T-cell (primary cell): ENCODE data around the gene TSSK6. TPM values are rescaled to one million over a fixed set of nuclear protein-coding genes. Genes with fewer than 3 reads are reported as not detected.

Experiments used
- ATAC-seq, 4 experiments: fragments of 200-7000 bp in 3 of 4; fragments of 150-1000 bp in 1 of 4; cut with Tn5 transposase; replicated peaks in 1 of 4; 1 replicate in 3 of 4; 2 replicates in 1 of 4; pipeline ENCODE4 v1.10.0; 2021; ENCODE audit warnings: moderate library complexity in 3 of 4, mild to moderate bottlenecking in 2 of 4, moderate number of reproducible peaks in 1 of 4
- CTCF ChIA-PET, 2 donors: fragments of 300-600 bp; sonication (Branson Sonifier 250); formaldehyde crosslinking; loops; one replicate each; lab custom pipeline; 2022; ENCODE audit warnings: antibody characterized with exemption in 2 of 2; lab: Charles Lee
- POLR2A ChIA-PET, 2 donors: fragments of 300-600 bp; sonication (Branson Sonifier 250); formaldehyde crosslinking; loops; one replicate each; lab custom pipeline; 2022; ENCODE audit warnings: antibody characterized with exemption in 2 of 2; lab: Charles Lee
- DNase-seq, 35 experiments: peaks; one replicate each; pipeline versions ENCODE4 v3.0.0 to v3.0.0-alpha.2; 2013 to 2023
- H3K27ac ChIP-seq: one replicate; pipeline ENCODE4 v1.5.1; 2013; ENCODE audit warnings: low read length
- H3K27me3 ChIP-seq, 2 experiments: replicated peaks in 1 of 2; 1 replicate in 1 of 2; 2 replicates in 1 of 2; pipeline versions ENCODE4 v1.6.1 to v1.7.0; 2013; ENCODE audit warnings: low read length in 1 of 2, mixed read lengths in 1 of 2; ENCODE audit not compliant: control insufficient read depth in 2 of 2, insufficient read depth in 2 of 2; ENCODE audit errors: extremely low read depth in 1 of 2
- H3K36me3 ChIP-seq, 2 donors: 1 replicate in 1 of 2; 2 replicates in 1 of 2; pipeline versions ENCODE4 v1.6.1 to v1.7.0; 2013; ENCODE audit warnings: low read length in 1 of 2; ENCODE audit not compliant: control insufficient read depth in 2 of 2, insufficient read depth in 1 of 2; ENCODE audit errors: extremely low read depth in 1 of 2
- H3K4me1 ChIP-seq, 2 experiments: 1 replicate in 1 of 2; 2 replicates in 1 of 2; pipeline versions ENCODE4 v1.6.1 to v1.7.0; 2013; ENCODE audit warnings: low read length in 2 of 2, mixed read lengths in 1 of 2; ENCODE audit not compliant: insufficient read depth in 2 of 2, control insufficient read depth in 1 of 2; ENCODE audit errors: extremely low read depth in 1 of 2
- H3K4me3 ChIP-seq, 2 donors: 1 replicate in 1 of 2; 2 replicates in 1 of 2; pipeline versions ENCODE4 v1.5.1 to v1.7.0; 2013; ENCODE audit warnings: mild to moderate bottlenecking in 2 of 2, low read length in 1 of 2, moderate library complexity in 1 of 2; ENCODE audit not compliant: control insufficient read depth in 1 of 2; ENCODE audit errors: extremely low read depth in 1 of 2
- H3K9me3 ChIP-seq: 2 replicates; pipeline ENCODE4 v1.7.0; 2013
- H3K27ac Mint-ChIP-seq, 2 donors: one replicate each; pipeline ENCODE4 v1.8.0; 2020 to 2021; ENCODE audit warnings: mild to moderate bottlenecking in 2 of 2, mixed read lengths in 2 of 2
- H3K27me3 Mint-ChIP-seq, 2 donors: one replicate each; pipeline ENCODE4 v1.8.0; 2021 to 2022; ENCODE audit warnings: mixed read lengths in 2 of 2
- H3K36me3 Mint-ChIP-seq: one replicate; pipeline ENCODE4 v1.8.0; 2021; ENCODE audit warnings: mixed read lengths
- H3K4me1 Mint-ChIP-seq, 3 donors: one replicate each; pipeline ENCODE4 v1.8.0; 2020 to 2022; ENCODE audit warnings: mixed read lengths in 3 of 3, mild to moderate bottlenecking in 1 of 3
- H3K4me3 Mint-ChIP-seq, 3 donors: one replicate each; pipeline ENCODE4 v1.8.0; 2020 to 2022; ENCODE audit warnings: mild to moderate bottlenecking in 3 of 3, mixed read lengths in 3 of 3, moderate library complexity in 3 of 3
- H3K9me3 Mint-ChIP-seq, 3 donors: one replicate each; pipeline ENCODE4 v1.8.0; 2020 to 2022; ENCODE audit warnings: mixed read lengths in 3 of 3
- WGBS: methylation state at CpG from one replicate; pipeline ENCODE4 v1.1.5; 2013; ENCODE audit warnings: missing lambda C conversion rate; ENCODE audit not compliant: insufficient coverage; 5-methylcytosine and 5-hydroxymethylcytosine counted together
- total RNA-seq, 35 experiments: library from RNA in 6 of 35; stranded (reverse) in 6 of 35; fragments of 120-200 nt in 1 of 35; gene quantifications; one replicate each; pipeline versions ENCODE4 v1.2.1 to v1.2.4 and lab custom pipeline; 2013 to 2026

TSSK6 gene
- total RNA-seq, 5 donors from 2014 or later (not counting 1 experiment from before 2014, with no cell fraction given): 3.9 to 13.0 (median 11.0) TPM

- peaks cover 7 to 29% of the 10 kb centered on the region in 2 experiments for H3K4me1 ChIP-seq
- peak overlapping the region in 1 of 3 donors; percentile 42 for H3K4me3 Mint-ChIP-seq
- H3K27ac ChIP-seq: no peak overlapping the region
- 96% methylated on average over 15 of the region's 16 CpGs for WGBS
- H3K36me3 ChIP-seq: peaks cover 3 to 9% of the 10 kb centered on the region in 2 donors
- H3K9me3 Mint-ChIP-seq: no peaks in the 10 kb centered on the region
- no peaks in the 10 kb centered on the region for H3K27me3 ChIP-seq
- H3K36me3 Mint-ChIP-seq: peaks cover 19% of the 10 kb centered on the region
- ChIA-PET CTCF (no interaction called here), POLR2A (no interaction called here)
- ATAC-seq (no peak), DNase-seq (no peak)
- H3K9me3 ChIP-seq: no peaks in the 10 kb centered on the region
- no peak overlapping the region for H3K4me3 ChIP-seq
- H3K27ac Mint-ChIP-seq: no peak overlapping the region
- peaks cover 25 to 27% (median 26%) of the 10 kb centered on the region in 3 donors for H3K4me1 Mint-ChIP-seq
- no peaks in the 10 kb centered on the region for H3K27me3 Mint-ChIP-seq
Observed at GRCh38 chr19:19558636-19559035, 43.3 kb upstream of the TSSK6 start.

DNA sequence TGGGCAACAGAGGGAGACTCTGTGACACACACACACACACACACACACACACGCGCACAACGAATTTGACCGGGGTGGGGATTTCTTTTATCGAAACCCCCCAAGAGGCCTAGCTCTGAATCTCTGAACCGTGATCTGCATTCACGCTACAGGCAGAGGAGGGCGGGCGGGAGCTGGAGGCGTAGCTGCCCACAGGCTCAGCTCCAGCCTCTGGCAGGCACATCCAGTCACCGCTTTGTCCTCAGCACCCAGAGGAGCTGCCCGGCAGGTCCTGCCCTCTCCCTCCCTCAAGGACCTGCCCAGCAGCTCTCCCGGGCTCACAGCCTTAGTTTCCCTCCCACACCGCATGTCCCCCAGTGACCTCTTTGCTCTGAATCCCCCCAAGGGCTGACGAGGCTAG, 42.7 kb upstream of the TSSK6 start:
- H3K27me3 Mint-ChIP-seq: no peaks in the 10 kb centered on the region

GRCh38 chr19:19554074-19555023, 39.0 kb upstream of the TSSK6 start:
- POLR2A ChIA-PET: no interaction called here
- Histone ChIP-seq H3K36me3 (no peaks in the 10 kb centered on the region), H3K4me3 (no peak overlapping the region), H3K9me3 (no peaks in the 10 kb centered on the region), H3K27me3 (peaks cover 0 to 12% of the 10 kb centered on the region in 2 experiments), H3K4me1 (peaks cover 2 to 11% of the 10 kb centered on the region in 2 experiments), H3K27ac (no peak overlapping the region)
- ATAC-seq (peak; percentile 53 to 68 (median 57)), DNase-seq (peak in 23 of 35 experiments; percentile 22 to 70 (median 39))
- Mint-ChIP-seq H3K27me3 (no peaks in the 10 kb centered on the region), H3K4me3 (no peak overlapping the region), H3K36me3 (peaks cover 8% of the 10 kb centered on the region), H3K4me1 (peaks cover 9 to 11% (median 10%) of the 10 kb centered on the region in 3 donors), H3K9me3 (no peaks in the 10 kb centered on the region), H3K27ac (no peak overlapping the region)
- CTCF ChIA-PET: interaction anchor here (0.5 to 1.2 kb wide), 8 partner anchors 12 to 400 kb away, joined by 3 to 6 read pairs (median 4); no protein-coding TSS in a partner anchor
- WGBS: 78% methylated on average over 23 of the region's 34 CpGs

More for the DNA sequence above, 42.7 kb upstream of the TSSK6 start:
- H3K36me3 ChIP-seq: peaks cover 0 to 9% of the 10 kb centered on the region in 2 donors
- ChIA-PET POLR2A (no interaction called here), CTCF (no interaction called here)
- Mint-ChIP-seq H3K4me3 (no peak overlapping the region), H3K4me1 (peaks cover 23 to 27% (median 25%) of the 10 kb centered on the region in 3 donors), H3K36me3 (peaks cover 19% of the 10 kb centered on the region), H3K27ac (no peak overlapping the region), H3K9me3 (no peaks in the 10 kb centered on the region)
- H3K27ac ChIP-seq: no peak overlapping the region
- WGBS: 87% methylated on average over 15 of the region's 15 CpGs
- no peak overlapping the region for H3K4me3 ChIP-seq
- H3K9me3 ChIP-seq: no peaks in the 10 kb centered on the region
- no peak for ATAC-seq
- DNase-seq: no peak
- peaks cover 7 to 24% of the 10 kb centered on the region in 2 experiments for H3K4me1 ChIP-seq
- H3K27me3 ChIP-seq: no peaks in the 10 kb centered on the region

DNA sequence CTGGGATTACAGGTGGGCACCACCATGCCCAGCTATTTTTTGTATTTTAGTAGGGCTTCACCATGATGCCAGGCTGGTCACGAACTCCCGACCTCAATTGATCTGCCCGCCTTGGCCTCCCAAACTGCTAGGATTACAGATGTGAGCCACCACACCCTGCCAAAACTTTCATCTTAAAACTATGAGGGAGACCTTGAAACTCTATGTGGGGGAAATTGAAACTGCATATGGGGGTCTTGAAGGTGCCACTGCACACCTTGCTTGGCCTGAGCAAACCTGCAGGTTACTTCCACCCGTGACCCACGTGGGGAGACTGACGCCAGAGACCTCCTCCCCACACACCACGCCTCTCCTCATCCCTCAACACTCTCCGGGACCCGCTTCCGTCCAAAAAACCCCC, 38.3 kb upstream of the TSSK6 start:
- ChIA-PET CTCF (interaction anchor here (0.6 to 1.2 kb wide), 7 partner anchors 13 to 400 kb away, joined by 3 to 6 read pairs (median 4); no protein-coding TSS in a partner anchor), POLR2A (no interaction called here)
- Histone ChIP-seq H3K36me3 (no peaks in the 10 kb centered on the region), H3K4me3 (no peak overlapping the region), H3K27ac (no peak overlapping the region), H3K4me1 (peaks cover 0 to 10% of the 10 kb centered on the region in 2 experiments), H3K27me3 (peaks cover 0 to 17% of the 10 kb centered on the region in 2 experiments), H3K9me3 (no peaks in the 10 kb centered on the region)
- no peak for DNase-seq
- Mint-ChIP-seq H3K27ac (no peak overlapping the region), H3K36me3 (peaks cover 2% of the 10 kb centered on the region), H3K27me3 (no peaks in the 10 kb centered on the region), H3K9me3 (no peaks in the 10 kb centered on the region), H3K4me1 (peaks cover 3 to 5% (median 3%) of the 10 kb centered on the region in 3 donors), H3K4me3 (no peak overlapping the region)
- 88% methylated on average over 7 of the region's 10 CpGs for WGBS
- ATAC-seq: no peak

DNA sequence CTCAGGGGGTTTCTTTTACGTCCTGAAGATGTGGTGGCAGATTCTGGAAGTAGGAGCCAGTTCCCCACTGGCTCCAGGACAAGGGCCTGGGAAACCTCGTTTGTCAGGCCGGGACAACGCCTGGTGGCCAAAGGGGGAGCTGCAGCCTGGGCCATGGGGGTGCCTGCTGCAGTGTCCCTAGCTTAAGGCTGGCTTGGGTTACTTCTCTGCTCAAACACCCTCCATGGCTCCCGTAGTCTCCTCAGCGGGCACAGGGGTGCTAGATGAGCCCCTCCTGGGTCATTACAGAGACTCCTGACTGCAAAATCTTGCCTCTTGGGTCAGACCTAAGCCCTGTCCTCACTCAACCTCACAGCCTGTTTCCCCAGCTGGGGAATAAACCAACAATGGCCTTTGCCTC, 37.5 kb upstream of the TSSK6 start:
- Histone ChIP-seq H3K27me3 (peaks cover 0 to 25% of the 10 kb centered on the region in 2 experiments), H3K27ac (no peak overlapping the region), H3K4me3 (no peak overlapping the region), H3K36me3 (no peaks in the 10 kb centered on the region), H3K9me3 (no peaks in the 10 kb centered on the region), H3K4me1 (peaks cover 0 to 10% of the 10 kb centered on the region in 2 experiments)
- POLR2A ChIA-PET: interaction anchor here in 1 of 2 donors (0.6 kb wide), 1 partner anchor 34 kb away, joined by 9 read pairs; no protein-coding TSS in a partner anchor
- DNase-seq (peak in 7 of 35 experiments; percentile 17 to 47 (median 26)), ATAC-seq (peak in 2 of 4 experiments; percentile 31 to 53)
- WGBS: 73% methylated on average over 6 of the region's 6 CpGs
- Mint-ChIP-seq H3K27ac (no peak overlapping the region), H3K4me3 (no peak overlapping the region), H3K36me3 (no peaks in the 10 kb centered on the region), H3K4me1 (peaks cover 0 to 4% (median 3%) of the 10 kb centered on the region in 3 donors), H3K27me3 (no peaks in the 10 kb centered on the region), H3K9me3 (no peaks in the 10 kb centered on the region)
- CTCF ChIA-PET: interaction anchor here in 1 of 2 donors (0.6 kb wide), 1 partner anchor 12 kb away, joined by 3 read pairs; no protein-coding TSS in a partner anchor

GRCh38 chr19:19551853-19552192, 36.5 kb upstream of the TSSK6 start:
- Histone ChIP-seq H3K27me3 (peaks cover 0 to 33% of the 10 kb centered on the region in 2 experiments), H3K4me1 (peaks cover 0 to 10% of the 10 kb centered on the region in 2 experiments), H3K9me3 (no peaks in the 10 kb centered on the region), H3K4me3 (no peak overlapping the region), H3K27ac (no peak overlapping the region), H3K36me3 (no peaks in the 10 kb centered on the region)
- Mint-ChIP-seq H3K27me3 (no peaks in the 10 kb centered on the region), H3K4me1 (peaks cover 0 to 4% (median 3%) of the 10 kb centered on the region in 3 donors), H3K27ac (no peak overlapping the region), H3K4me3 (no peak overlapping the region), H3K36me3 (no peaks in the 10 kb centered on the region), H3K9me3 (no peaks in the 10 kb centered on the region)
- DNase-seq (no peak), ATAC-seq (no peak)
- WGBS: 92% methylated on average over 14 of the region's 14 CpGs
- POLR2A ChIA-PET: no interaction called here
- CTCF ChIA-PET: interaction anchor here in 1 of 2 donors (1.3 kb wide), 1 partner anchor 19 kb away, joined by 4 read pairs; no protein-coding TSS in a partner anchor
